Right hindlimb (tissue), 1 donor: ENCODE measurements around the gene CENPB.
"Not testable (repeated sequence)": the region's sequence is repeated elsewhere in the genome, so short reads cannot be mapped to it uniquely, and the experiment has no call there.

Source experiments
- DNase-seq: peaks from one replicate; pipeline ENCODE4 v3.0.0-alpha.2; 2018

CENPB gene

GRCh38 chr20:3808544-3808943 is 22.0 kb upstream of the CENPB start:
- DNase-seq: no peak

- no peak for DNase-seq
Measured at GRCh38 chr20:3804781-3805180, 18.2 kb upstream of the CENPB start.

DNA sequence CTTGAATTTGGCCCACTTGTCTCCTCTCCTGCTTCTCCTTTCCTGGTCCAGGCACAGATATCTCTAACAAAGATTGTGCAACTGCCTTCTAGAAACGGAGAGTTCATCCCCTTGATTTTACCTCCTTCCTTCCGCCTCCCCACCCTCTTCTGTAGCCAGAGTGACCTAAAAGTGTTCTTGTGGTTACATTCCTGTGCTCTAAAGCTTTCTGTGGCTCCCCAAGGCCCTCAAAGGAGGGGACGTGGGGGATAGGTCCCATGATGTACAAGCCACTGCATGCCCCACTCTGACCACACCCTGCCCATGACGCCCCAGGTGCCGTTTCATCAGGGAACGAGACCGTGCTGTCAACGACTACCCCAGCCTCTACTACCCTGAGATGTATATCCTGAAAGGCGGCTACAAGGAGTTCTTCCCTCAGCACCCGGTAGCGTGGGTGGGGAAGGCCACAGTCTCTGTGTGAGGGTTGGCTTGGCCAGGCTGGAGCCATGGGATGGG is 17.8 kb upstream of the CENPB start:
- no peak for DNase-seq

DNA sequence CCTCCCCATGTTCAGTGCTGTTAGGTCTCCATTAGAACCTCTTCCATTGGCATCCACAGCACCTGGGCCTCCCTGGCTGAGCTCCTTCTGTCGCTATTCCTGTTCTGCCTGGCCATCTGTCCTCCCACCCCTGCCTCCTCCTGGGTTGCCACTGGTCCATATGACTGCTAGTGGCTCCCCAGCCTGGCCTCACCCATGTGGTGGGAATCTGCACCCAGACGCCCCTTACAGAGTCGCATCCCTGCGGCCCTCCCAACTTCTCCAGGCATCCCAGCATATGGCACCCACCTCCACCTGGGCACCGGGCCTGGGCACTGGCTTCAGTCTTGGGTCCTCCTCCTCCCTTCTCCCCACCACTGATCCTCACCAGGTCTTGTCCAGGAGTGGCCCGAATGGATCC is 17.3 kb upstream of the CENPB start:
- DNase-seq: no peak

DNA sequence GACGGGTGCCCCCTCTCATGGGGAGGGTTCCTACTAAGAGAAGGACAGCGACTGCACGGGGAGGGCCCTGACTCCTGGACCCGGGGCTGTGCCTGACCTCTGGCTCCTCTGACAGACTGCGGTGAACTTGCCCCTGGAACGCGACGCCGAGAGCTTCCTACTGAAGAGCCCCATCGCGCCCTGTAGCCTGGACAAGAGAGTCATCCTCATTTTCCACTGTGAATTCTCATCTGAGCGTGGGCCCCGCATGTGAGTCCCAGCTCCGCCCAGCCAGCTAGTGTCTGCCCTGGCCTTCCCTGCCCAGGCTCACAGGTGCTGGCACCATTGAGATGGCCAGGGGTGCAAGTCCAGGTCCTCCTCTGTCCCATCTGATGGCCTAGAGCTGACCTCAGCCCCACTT is 16.7 kb upstream of the CENPB start:
- DNase-seq: no peak

GRCh38 chr20:3802524-3803239 is 16.1 kb upstream of the CENPB start:
- DNase-seq: no peak

DNA sequence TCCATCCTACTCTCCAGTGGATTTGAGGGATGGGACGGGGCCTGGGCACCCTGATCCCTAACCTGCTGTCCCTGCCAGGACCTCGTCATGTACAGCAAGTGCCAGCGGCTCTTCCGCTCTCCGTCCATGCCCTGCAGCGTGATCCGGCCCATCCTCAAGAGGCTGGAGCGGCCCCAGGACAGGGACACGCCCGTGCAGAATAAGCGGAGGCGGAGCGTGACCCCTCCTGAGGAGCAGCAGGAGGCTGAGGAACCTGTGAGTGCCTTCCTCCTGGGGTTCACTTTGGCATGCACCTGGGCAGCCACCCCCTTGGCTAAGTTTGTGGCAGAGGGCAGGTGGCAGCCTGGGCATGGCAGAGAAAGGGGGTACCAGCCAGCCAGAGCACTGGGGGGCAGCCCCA is 15.3 kb upstream of the CENPB start:
- DNase-seq: no peak

DNA sequence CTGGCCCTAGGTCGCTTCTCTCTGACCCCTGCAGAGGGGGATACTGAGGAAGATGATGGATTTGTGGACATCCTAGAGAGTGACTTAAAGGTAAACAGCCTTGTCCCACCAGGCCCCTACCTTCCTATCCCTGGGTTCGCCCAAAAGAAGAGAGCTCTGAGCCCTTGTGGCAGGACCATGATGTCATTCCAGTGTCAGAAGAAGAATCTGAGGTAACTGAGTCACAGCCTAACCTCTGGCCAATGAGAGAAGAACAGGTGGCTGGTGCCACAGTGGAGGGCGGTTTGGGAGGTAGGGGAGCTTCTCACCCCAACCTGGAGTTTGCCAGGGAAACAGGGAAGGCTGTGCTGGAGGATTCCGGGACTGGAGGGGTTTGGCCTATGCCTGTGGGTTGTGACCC is 14.8 kb upstream of the CENPB start:
- DNase-seq: no peak

DNA sequence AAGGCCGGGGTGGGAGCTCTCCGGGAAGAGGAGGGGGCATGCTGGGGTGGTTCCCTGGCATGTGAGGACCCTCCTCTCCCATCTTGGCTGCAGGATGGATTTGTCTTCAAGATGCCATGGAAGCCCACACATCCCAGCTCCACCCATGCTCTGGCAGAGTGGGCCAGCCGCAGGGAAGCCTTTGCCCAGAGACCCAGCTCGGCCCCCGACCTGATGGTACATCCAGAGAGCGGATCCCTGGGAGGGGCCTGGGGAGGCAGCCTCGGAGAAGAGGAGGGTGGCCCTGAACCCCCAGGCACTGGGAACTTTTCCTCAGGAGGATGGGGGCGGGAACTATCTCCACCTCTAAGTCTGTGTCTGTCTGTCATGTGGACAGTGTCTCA is 14.3 kb upstream of the CENPB start:
- no peak for DNase-seq

- no peak for DNase-seq
Measured at GRCh38 chr20:3800256-3800877, 13.8 kb upstream of the CENPB start.

- peak; percentile 77 for DNase-seq
Measured at GRCh38 chr20:3798908-3799248, 12.3 kb upstream of the CENPB start.

DNA sequence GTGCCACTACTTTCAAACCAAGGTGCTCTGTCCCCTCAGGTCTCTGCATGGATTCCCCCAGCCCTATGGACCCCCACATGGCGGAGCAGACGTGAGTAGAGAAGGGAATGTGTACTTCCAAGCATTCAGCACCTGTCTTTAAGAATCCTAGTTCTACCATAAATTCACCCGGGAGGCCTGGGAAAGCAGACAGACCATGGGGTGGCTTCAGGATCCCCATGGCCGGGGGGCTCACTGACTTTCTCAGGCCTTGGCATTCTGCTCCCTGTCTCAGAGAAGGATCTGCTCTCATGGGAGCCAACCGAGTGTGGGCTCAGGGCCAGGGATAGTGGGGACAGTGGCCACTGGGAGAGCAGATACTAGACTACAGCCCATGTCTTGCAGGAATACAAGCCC is 11.8 kb upstream of the CENPB start:
- no peak for DNase-seq

DNA sequence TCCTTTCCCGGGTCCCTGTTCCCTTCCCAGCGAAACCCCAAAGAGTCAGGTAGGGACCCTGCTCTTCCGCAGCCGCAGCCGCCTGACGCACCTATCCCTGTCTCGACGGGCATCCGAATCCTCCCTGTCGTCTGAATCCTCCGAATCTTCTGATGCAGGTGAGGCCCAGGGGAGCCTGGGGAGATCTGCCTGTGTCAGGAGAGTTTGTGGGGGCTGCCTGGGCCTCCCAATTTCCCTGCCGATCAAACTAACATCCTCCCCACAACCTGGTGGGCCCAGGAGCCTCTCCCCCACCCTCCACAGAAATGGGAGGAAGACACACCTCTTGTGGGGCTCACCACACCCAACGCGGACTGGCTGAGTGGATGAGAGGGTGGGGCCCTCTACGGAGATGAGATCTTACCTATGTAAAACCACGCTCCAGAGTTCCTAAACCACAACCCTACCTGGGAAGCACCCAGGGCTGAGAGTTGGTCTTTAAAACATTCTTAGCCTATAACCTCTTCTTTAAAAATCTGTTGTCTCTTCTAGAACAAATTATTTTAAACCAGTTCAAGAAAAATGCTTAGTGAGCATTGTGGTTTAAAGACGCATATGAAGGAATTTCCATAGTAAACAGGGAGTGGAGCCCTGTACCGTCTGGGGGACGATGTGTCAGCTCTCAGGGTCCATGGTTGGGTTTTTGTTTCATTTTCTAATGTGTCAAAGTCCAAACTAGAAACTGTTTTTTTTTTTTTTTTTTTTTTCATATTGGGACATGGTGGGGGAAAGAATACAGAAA is 11.2 kb upstream of the CENPB start:
- DNase-seq: no peak

GRCh38 chr20:3797226-3797545 is 10.6 kb upstream of the CENPB start:
- DNase-seq: no peak

DNA sequence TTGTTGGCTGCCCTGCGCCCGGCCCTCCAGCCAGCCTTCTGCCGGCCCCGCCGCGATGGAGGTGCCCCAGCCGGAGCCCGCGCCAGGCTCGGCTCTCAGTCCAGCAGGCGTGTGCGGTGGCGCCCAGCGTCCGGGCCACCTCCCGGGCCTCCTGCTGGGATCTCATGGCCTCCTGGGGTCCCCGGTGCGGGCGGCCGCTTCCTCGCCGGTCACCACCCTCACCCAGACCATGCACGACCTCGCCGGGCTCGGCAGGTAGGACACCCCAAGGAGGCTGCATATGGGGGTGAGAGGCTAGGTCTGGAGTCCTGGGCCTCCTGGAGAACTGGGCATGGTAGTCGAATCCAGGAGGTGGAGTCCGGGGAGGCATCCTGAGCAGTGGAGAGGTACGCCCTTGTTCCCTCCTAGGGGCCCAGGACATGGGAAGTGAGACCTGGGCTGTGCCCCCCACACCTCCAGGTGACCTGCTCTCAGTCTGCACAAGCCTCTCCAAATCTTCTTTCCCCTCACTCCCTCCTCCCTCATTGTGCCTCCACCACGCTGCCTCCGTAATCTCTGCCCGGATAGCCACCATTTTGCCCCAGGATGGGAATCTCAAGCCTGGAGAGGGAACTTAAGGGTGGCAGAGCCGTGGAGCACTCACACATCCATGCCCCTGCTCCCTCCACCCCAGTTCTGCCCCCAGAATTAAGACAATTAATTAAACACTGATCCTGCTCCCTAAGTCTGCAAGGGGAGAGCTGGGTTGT is 10.1 kb upstream of the CENPB start:
- DNase-seq: no peak

DNA sequence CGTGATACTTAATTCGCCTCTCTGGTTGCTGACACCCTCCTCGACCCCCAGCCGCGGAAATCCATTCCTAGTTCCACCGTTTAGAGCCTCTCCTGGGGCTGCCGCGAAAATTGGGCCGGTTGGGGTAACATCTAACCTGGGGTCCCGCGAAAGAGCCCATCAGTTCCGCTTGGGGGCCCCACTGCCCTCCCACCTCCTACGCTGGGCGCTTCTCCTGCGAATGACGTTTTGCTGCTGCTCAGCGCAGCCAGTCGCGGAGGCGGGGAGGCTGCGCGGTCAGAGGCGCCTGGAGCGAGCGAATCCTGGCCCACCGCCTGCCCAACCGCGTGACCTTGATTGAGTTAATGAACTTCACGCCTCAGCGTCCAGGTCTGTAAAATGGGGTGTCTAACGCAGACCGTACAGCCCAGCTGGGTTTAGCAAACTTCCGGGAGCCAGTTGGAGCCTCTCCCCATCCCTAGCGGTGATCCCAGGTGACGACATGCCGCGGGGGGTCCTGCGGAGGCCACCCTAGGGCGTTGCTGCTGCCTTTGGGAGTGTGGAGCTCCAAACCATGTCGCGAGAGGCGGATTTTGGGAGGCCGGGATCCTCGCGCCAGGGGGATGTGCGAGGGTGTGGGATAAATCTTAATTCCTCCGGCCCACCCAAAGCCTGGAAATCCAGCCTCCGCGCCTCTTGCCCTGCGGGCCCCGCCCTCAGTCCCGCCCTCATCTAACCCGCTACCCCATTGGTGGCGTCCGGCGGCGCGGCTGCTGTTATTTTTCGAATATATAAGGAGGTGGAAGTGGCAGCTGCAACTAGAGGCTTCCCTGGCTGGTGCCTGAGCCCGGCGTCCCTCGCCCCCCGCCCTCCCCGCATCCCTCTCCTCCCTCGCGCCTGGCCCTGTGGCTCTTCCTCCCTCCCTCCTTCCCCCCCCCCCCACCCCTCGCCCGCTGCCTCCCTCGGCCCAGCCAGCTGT is 9.2 kb upstream of the CENPB start, which contains the start of gene CDC25B:
Gene CDC25B, plus strand, starts transcription at position 800 of the 958 bp plus-strand sequence. CDS start 222 bp downstream, outside the sequence.
- DNase-seq: peak; percentile 98

GRCh38 chr20:3794701-3795420 is 8.3 kb upstream of the CENPB start:
- no peak for DNase-seq

DNA sequence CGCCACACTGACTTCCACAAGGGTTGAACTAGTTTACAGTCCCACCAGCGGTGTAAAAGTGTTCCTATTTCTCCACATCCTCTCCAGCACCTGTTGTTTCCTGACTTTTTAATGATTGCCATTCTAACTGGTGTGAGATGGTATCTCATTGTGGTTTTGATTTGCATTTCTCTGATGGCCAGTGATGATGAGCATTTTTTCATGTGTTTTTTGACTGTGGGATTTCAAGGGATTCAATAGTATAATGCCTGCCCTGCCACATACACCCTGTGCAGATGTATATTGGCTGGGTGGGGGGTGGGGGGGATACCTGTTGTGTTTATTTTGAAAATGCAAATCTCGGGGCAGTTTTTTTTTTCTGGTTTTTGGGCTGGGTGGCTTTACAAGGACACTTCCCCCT is 7.6 kb upstream of the CENPB start:
- DNase-seq: not testable (repeated sequence)

DNA sequence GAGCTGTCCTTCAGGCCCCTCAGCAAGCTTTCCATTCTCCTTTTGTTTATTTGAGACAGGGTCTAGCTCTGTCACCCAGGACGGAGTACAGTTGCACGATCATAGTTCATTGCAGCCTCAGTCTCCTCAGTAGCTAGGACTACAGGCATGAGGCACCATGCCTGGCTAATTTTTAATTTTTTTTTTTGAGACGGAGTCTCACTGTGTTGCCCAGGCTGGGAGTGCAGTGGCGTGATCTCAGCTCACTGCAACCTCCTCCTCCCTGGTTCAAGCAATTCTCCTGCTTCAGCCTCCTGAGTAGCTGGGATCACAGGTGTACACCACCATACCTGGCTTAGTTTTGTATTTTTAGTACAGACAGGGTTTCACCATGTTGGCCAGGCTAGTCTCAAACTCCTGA is 2.7 kb upstream of the CENPB start:
- DNase-seq: not testable (repeated sequence)

- DNase-seq: no peak
Measured at GRCh38 chr20:3788685-3789155, 2.2 kb upstream of the CENPB start.

GRCh38 chr20:3787324-3788014 is 929 bp upstream of the CENPB start:
- DNase-seq: no peak
